GM20431 (cell line): Measurements from ENCODE around the gene SLC39A3.
"Not testable (repeated sequence)": the region's sequence is repeated elsewhere in the genome, so short reads cannot be mapped to it uniquely, and the experiment has no call there.

ENCODE experiments used
- in situ Hi-C: fragments of 300-500 bp; cut with MseI, MboI; formaldehyde crosslinking; loops from one replicate; pipeline ENCODE4 v1.15.0; 2020; ENCODE audit warnings: low sequenced_read_pairs; ENCODE audit not compliant: unreplicated experiment

The SLC39A3 gene

GRCh38 chr19:2714531-2715269 lies 25.1 kb downstream of the SLC39A3 start:
- in situ Hi-C loops: no loop called here

GRCh38 chr19:2714102-2714501 lies 25.7 kb downstream of the SLC39A3 start:
- in situ Hi-C loops: not testable (repeated sequence)

- in situ Hi-C loops: not testable (repeated sequence)
Measured at GRCh38 chr19:2713170-2713569, 26.6 kb downstream of the SLC39A3 start.

DNA sequence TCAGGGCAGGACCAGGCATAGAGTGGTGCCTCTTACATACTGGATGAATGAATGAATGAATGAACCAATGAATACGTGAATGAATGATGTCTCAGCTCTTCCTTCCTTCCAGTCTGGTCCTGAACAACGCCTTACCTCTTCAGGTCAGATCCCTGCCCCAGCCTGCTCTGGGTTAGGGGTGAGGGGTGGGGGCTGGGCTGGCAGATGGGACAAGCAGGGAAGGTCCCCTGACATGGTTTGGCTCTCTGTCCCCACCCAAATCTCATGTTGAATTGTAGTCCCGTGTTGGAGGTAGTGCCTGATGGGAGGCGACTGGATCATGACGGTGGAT lies 28.0 kb downstream of the SLC39A3 start:
- in situ Hi-C loops: no loop called here

GRCh38 chr19:2711172-2711874 lies 28.5 kb downstream of the SLC39A3 start:
- in situ Hi-C loops: no loop called here

DNA sequence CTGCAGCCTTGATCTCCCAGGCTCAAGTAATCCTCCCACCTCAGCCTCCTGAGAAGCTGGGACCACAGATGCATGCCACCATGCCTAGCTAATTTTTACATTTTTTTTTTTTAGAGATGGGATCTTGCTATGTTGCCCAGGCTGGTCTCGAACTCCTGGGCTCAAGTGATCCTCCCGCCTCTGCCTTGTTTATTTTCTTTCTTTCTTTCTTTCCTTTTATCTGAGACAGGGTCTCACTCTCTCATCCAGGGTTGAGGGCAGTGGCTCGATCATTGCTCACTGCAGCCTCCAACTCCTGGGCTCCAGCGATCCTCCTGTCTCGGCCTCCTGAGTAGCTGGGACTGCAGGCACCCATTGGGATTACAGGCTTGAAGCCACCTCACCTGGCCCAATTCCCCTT lies 33.6 kb downstream of the SLC39A3 start:
- in situ Hi-C loops: no loop called here

GRCh38 chr19:2703691-2704216 lies 36.1 kb downstream of the SLC39A3 start:
- in situ Hi-C loops: no loop called here

- in situ Hi-C loops: no loop called here
Measured at GRCh38 chr19:2703077-2703437, 36.8 kb downstream of the SLC39A3 start.

DNA sequence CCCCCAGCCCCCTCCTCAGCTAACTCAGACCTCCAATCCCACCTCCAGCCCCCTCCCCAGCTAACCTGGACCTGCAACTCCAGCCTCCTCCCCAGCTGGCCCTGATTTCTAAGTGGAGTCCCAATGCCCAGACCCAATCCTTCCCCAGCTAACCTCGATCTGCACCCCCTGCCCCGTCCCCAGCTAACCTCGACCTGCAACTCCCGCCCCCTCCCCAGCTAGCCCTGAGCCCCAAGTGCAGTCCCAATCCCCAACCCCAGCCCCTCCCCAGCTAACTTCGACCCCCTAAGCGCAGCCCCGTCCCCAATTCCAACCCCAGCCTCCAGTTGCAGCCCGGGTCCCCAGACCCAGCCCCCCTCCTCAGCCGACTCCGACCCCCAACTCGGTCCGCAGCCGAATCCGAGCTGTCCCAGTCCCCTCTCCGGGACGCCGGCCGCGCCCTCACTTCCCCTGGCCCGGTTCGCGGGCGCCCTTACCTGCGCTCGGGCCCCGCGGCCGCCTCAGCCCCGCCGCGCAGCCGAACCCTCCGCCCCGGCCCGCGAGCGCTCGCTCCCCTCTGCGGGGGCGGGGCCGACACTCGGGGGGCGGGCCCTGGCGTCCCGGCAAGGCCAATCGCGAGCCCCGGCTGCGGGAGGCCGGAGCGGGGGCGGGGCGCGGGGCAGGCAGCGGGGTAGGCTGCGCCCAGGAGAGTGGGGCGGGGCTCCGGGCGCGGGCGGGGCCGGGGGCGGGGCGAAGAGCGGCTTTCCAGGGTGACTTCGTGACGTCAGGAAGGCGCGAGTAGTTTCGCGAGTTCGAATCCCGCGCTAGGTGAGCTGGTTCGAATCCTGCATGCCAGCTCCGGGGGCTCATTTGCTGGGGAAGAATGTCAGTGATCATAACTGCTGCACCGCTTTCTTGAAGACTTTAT lies 37.4 kb downstream of the SLC39A3 start, which contains the start of gene GNG7:
Gene GNG7, minus strand, starts transcription at position 525 of the 907 bp plus-strand sequence. CDS start 182,006 bp downstream, outside the sequence.
- in situ Hi-C loops: no loop called here

GRCh38 chr19:2701361-2702169 lies 38.3 kb downstream of the SLC39A3 start:
- in situ Hi-C loops: no loop called here

DNA sequence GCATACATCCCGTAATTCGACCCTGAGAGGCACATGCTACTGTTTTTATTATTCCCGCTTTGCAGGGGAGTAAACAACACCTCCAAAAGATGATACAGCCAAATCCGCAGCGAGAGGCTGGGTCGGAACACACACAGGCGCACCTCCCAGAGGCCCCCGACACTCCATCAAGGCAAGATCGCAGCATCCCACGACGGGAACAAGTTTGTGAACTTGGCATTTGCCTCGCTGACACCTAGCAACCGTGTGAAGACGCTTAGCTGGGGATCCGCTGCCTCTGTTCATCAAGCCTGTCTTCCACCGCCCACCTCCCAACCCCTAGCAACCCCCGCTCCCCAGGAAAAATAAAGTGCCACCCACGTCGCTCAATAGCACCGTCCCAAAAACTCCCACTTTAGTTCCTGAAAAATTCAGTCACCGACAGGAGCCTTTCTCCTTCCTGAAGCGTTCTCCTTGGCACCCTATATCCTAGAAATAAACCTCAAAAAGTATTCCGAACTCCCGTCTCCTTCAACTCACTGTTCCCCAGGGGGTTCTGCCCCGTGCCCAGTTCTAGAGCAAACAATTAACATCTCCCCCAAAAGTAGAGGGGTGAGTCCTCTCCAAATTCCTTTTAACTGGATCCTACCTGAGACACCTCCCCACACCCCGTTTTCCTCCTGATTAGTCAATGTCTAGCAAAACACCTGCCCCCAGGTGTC lies 39.0 kb downstream of the SLC39A3 start:
- in situ Hi-C loops: no loop called here

DNA sequence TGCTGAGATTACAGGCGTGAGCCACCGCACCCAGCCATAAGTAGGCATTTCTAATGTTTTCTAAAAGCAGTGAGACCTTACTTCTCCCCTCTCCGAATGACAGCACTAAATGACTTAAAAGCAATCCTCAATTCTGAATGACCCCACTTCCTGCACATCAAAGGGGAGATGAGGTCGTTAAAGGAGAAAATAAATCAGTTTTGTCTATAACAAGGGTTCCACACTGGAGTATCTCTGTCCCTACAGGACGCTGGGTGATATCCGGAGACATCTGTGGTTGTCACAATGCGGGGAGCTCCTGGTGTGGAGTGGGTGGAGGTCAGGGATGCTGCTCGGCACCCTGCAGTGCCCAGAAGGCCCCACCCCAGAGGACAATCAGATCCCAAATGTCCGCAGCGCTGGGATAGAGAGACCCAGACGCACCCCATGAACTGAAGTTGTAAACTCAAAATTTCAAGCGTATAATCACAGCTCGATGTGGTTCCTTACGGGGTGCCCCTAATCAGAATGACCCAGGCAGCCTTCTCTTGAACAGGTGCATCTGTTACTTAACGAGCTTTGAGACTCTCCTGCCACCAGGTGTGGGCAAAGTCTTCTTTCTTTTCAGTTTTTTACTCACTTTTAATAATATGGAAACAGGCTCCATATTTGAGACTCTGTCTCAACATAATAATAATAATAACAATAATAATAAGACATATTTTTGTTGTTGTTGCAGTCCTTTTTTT lies 40.2 kb downstream of the SLC39A3 start:
- in situ Hi-C loops: no loop called here

DNA sequence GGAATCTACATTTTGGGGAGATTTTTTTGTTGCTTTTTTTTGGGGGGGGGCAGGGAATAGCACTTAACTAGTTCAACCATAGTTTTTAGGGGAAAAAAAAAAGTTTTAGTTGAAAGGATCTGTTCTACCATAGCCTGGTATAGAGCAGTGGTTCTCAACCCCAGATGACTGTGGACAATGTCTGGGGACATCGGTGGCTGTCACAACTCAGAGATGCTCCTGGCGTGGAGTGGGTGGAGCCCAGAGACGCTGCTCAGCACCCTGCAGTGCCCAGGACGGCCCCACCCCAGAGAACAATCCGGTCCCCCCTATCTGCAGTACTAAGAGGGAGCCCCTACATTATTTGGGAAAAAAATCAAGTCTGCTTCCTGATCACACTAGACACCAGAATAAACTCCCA lies 45.6 kb downstream of the SLC39A3 start:
- in situ Hi-C loops: no loop called here

DNA sequence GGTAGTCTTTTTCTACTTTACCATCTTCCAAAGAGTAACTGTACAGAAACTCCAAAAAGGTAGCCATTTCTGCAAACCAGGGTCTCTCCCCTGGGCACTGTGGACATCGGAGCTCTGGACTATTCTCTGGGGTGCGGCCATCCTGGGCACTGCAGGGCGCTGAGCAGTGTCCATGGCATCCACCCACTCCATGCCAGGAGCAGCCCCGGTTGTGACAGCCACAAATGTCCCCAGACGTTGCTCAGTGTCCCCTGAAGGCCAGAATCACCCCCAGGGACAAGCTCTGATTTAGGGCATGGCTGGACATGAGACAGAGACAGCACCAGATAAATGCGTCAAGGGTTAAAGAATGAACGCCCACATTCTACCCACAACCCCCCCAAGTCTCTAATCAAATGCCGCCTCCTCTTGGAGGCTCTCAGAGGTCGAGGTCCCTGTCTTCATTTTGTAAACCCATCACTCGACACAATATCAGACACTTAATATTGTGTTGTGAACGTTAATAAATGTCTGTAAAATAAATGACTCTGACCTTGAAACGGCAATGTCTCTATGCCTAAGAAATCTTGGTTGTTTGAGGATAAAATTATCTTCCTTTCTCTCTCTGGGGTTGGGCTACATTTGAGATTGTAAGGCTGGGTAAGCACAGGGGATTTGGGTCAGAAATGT lies 46.2 kb downstream of the SLC39A3 start:
- in situ Hi-C loops: no loop called here

DNA sequence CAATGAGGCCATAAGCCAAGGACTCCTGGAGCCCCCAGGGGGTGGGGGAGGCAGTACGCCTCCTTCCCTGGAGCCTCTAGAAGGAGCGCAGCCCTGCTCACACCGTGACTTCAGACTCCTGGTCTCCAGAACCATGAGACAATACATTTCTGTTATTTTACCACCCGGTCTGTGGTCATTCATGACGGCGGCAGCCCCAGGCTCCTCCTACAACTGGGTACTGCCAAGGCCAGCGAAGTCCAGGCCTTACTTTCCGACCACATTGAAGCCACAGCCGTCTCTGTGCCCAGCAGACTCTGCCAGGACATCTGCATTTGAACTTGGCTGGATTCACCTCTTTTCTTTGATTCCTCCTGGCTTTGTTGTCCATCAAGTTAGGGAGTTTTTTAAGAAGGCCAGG lies 47.9 kb downstream of the SLC39A3 start:
- in situ Hi-C loops: no loop called here

GRCh38 chr19:2690856-2691255 lies 49.0 kb downstream of the SLC39A3 start:
- in situ Hi-C loops: no loop called here

DNA sequence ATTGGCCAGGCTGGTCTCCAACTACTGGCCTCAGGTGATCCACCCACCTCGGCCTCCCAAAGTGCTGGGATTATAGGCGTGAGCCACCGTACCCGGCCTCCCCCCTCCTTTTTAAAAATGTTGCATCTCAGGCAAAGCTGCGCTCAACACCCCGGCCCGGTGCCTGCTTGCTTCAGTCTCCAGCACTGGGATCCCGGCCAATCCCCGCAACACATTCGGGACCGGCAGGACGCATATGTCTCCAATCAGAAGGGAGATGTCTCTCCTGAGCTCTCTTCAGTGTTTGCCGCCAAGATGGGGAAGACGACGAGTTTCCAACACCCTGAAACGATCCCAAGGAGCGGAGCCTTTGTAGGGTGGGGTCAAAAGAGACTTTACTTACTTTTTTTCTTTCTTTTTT lies 53.5 kb downstream of the SLC39A3 start:
- in situ Hi-C loops: no loop called here

GRCh38 chr19:2685204-2685704 lies 54.6 kb downstream of the SLC39A3 start:
- in situ Hi-C loops: no loop called here
